ENCODE measurements around the gene GNG13.

The GNG13 gene

GRCh38 chr16:802461-802860, 1.9 kb upstream of the GNG13 start:
- Histone ChIP-seq H3K27ac (ENCODE audit: low read depth, low read length) (no peak overlapping the region), H3K36me3 (ENCODE audit: low read length) (no peaks in the 10 kb centered on the region), H3K9ac (ENCODE audit: low read length) (no peak overlapping the region), H2AFZ (ENCODE audit: low read depth, low read length, severe bottlenecking) (no peak overlapping the region), H3K9me3 (ENCODE audit: insufficient read depth, low read length) (no peaks in the 10 kb centered on the region), H3K27me3 (ENCODE audit: low read length) (no peaks in the 10 kb centered on the region), H3K9me2 (replicated peaks; ENCODE audit: insufficient read depth, low read length) (no peaks in the 10 kb centered on the region), H3K4me2 (ENCODE audit: low read depth, low read length, poor library complexity, severe bottlenecking) (no peak overlapping the region), H3K79me2 (ENCODE audit: insufficient read depth, low read length) (no peaks in the 10 kb centered on the region), H3F3A (ENCODE audit: insufficient read depth) (no peaks in the 10 kb centered on the region), H4K20me1 (ENCODE audit: low read depth, low read length) (no peaks in the 10 kb centered on the region), H3K4me3 (ENCODE audit: insufficient read depth, low read length, poor library complexity, severe bottlenecking) (no peak overlapping the region)
- no peak for TF ChIP-seq EZH2phosphoT487 (conservative IDR thresholded peaks at IDR 0.05; ENCODE audit: low read length)
- TF ChIP-seq, protein P1, sequence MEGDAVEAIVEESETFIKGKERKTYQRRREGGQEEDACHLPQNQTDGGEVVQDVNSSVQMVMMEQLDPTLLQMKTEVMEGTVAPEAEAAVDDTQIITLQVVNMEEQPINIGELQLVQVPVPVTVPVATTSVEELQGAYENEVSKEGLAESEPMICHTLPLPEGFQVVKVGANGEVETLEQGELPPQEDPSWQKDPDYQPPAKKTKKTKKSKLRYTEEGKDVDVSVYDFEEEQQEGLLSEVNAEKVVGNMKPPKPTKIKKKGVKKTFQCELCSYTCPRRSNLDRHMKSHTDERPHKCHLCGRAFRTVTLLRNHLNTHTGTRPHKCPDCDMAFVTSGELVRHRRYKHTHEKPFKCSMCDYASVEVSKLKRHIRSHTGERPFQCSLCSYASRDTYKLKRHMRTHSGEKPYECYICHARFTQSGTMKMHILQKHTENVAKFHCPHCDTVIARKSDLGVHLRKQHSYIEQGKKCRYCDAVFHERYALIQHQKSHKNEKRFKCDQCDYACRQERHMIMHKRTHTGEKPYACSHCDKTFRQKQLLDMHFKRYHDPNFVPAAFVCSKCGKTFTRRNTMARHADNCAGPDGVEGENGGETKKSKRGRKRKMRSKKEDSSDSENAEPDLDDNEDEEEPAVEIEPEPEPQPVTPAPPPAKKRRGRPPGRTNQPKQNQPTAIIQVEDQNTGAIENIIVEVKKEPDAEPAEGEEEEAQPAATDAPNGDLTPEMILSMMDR (IDR thresholded peaks at IDR 0.05; ENCODE audit: insufficient read depth, low read length, poor library complexity, severe bottlenecking) = no peak

DNA sequence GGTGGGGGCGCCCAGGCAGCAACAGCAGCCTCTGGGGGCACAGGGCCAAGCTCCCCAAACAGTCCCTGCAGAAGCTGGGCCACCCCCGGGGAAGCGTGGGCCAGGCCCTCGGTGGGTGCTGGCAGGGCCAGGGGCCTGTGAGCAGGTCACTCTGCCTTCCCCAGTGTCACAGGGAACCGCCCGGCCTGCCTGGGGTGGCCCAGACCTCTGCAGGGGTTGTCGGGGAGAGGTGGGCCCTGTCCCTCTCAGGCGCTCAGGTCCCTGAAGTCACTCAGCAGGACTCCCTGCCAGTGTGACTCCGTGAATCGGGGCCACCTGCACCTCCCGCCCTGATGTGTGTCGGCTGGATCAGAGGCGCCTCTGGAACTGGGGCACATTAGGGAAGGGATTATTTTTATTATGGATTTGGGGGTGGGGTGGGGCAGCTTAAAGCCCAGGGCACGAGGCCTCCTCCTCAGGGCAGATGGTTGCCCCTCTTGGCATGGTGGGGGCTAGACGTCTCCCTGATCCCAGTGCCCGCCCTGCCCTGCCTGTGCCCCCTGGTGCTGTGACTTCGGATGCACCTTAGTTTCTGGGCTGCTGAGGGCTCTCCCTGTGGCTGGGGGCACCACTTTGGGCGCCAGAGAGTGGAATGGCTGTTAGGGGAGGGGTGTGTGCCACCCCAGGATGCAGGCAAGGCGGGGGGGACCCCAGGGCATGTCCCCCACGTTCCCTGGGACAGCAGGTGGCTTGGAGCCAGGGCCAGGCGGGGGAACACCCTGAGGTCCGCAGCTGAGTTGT, 1.2 kb upstream of the GNG13 start:
- H3K27ac ChIP-seq (ENCODE audit: low read depth, low read length) = no peak overlapping the region
- no peaks in the 10 kb centered on the region for H3F3A ChIP-seq (ENCODE audit: insufficient read depth)
- no peak overlapping the region for H3K9ac ChIP-seq (ENCODE audit: low read length)
- H3K4me2 ChIP-seq (ENCODE audit: low read depth, low read length, poor library complexity, severe bottlenecking) = no peak overlapping the region
- no peaks in the 10 kb centered on the region for H3K79me2 ChIP-seq (ENCODE audit: insufficient read depth, low read length)
- no peaks in the 10 kb centered on the region for H3K36me3 ChIP-seq (ENCODE audit: low read length)
- H3K4me3 ChIP-seq (ENCODE audit: insufficient read depth, low read length, poor library complexity, severe bottlenecking) = no peak overlapping the region
- no peaks in the 10 kb centered on the region for H3K27me3 ChIP-seq (ENCODE audit: low read length)
- no peaks in the 10 kb centered on the region for H3K9me3 ChIP-seq (ENCODE audit: insufficient read depth, low read length)
- TF ChIP-seq, protein P1 (IDR thresholded peaks at IDR 0.05; ENCODE audit: insufficient read depth, low read length, poor library complexity, severe bottlenecking) = no peak
- no peak for TF ChIP-seq EZH2phosphoT487 (conservative IDR thresholded peaks at IDR 0.05; ENCODE audit: low read length)
- H3K9me2 ChIP-seq (replicated peaks; ENCODE audit: insufficient read depth, low read length) = no peaks in the 10 kb centered on the region
- no peak overlapping the region for H2AFZ ChIP-seq (ENCODE audit: low read depth, low read length, severe bottlenecking)
- H4K20me1 ChIP-seq (ENCODE audit: low read depth, low read length) = no peaks in the 10 kb centered on the region

DNA sequence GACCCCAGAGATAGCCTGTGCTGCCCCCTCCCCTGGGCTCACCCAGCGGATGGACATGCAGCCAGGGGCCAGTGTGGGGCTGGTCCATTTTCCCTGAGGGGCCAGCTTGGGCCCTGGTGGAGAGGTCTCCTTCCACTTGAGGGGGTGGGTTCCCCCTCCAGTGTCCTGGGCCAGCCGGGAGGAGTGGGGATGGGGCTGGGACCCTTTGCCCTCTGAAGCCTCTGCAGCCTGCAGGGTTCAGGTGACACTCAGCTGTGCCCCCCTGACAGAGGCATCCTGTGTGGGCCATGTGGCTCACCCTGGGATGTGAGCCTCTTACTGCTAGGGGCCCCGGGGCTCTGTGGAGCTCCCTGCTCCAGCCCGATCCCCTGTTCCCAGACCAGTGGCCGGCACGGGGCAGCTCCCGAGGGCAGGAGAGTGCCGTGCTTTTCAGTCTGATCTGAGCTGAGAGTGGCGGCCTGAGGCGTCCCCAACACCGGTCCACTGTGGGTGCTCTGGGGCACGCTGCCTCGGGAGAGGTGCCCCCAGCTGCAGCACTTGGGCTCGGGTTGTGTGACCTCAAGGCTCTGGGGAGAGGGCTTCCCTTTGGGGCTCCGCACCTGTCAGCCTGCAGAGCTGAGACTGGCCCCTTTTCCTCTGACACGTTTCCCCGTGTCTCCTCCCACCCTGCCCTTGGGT, 439 bp upstream of the GNG13 start:
- no peak for TF ChIP-seq EZH2phosphoT487 (conservative IDR thresholded peaks at IDR 0.05; ENCODE audit: low read length)
- H2AFZ ChIP-seq (ENCODE audit: low read depth, low read length, severe bottlenecking) = no peak overlapping the region
- no peaks in the 10 kb centered on the region for H3K36me3 ChIP-seq (ENCODE audit: low read length)
- no peaks in the 10 kb centered on the region for H3F3A ChIP-seq (ENCODE audit: insufficient read depth)
- no peak overlapping the region for H3K4me2 ChIP-seq (ENCODE audit: low read depth, low read length, poor library complexity, severe bottlenecking)
- H3K4me3 ChIP-seq (ENCODE audit: insufficient read depth, low read length, poor library complexity, severe bottlenecking) = no peak overlapping the region
- H3K9me2 ChIP-seq (replicated peaks; ENCODE audit: insufficient read depth, low read length) = no peaks in the 10 kb centered on the region
- no peaks in the 10 kb centered on the region for H3K27me3 ChIP-seq (ENCODE audit: low read length)
- no peak overlapping the region for H3K9ac ChIP-seq (ENCODE audit: low read length)
- no peaks in the 10 kb centered on the region for H4K20me1 ChIP-seq (ENCODE audit: low read depth, low read length)
- no peaks in the 10 kb centered on the region for H3K9me3 ChIP-seq (ENCODE audit: insufficient read depth, low read length)
- H3K27ac ChIP-seq (ENCODE audit: low read depth, low read length) = no peak overlapping the region
- H3K79me2 ChIP-seq (ENCODE audit: insufficient read depth, low read length) = no peaks in the 10 kb centered on the region
